ENCODE measurements around the gene MARK3. TPM values are rescaled to one million over a fixed set of nuclear protein-coding genes. Genes with fewer than 3 reads are reported as not detected.
A peak's percentile ranks its signal among the peaks of the same experiment; 100 is the strongest.

MARK3 gene
- total and polyA plus RNA-seq, 2 of the 13 experiments (the other 11 are each of a cell fraction or from before 2014, with no cell fraction given): 47.7 to 56.6 TPM

GRCh38 chr14:103385152-103385928 lies at the start of gene MARK3 (continued):
- TF ChIP-seq NFATC3 (CRISPR knock-in tag; IDR thresholded peaks at IDR 0.05) (peak; percentile 36; the same call in 1 of the 2 replicates), NFE2 (CRISPR knock-in tag; IDR thresholded peaks at IDR 0.05) (no peak), ZNF235 (CRISPR knock-in tag; IDR thresholded peaks at IDR 0.05; ENCODE audit: borderline replicate concordance) (no peak), MYNN (CRISPR knock-in tag; IDR thresholded peaks at IDR 0.05; ENCODE audit: low read depth) (no peak), KDM3A (CRISPR knock-in tag; IDR thresholded peaks at IDR 0.05; ENCODE audit: low read depth) (no peak), HDAC2 (CRISPR knock-in tag; IDR thresholded peaks at IDR 0.05) (peak; percentile 29; the same call in 1 of the 2 replicates), ARHGAP35 (CRISPR knock-in tag; IDR thresholded peaks at IDR 0.05; ENCODE audit: borderline replicate concordance) (no peak), NFRKB (IDR thresholded peaks at IDR 0.05) (no peak)

- ChIA-PET CTCF (ENCODE audit: low intra/inter-chr PET ratio, low total read pairs) (no interaction called here), POLR2A (interaction anchor here (5.0 kb wide), 1 partner anchor 10 kb away, joined by 87 read pairs; no protein-coding TSS in a partner anchor)
- Histone ChIP-seq H3K27ac (ENCODE audit: extremely low read length, insufficient read depth, low read length) (no peak overlapping the region), H3K36me3 (replicated peaks in 1 of 2; ENCODE audit: control insufficient read depth in 1 of 2, insufficient read depth in 2 of 2, low read length in 2 of 2) (peaks cover 31 to 62% of the 10 kb centered on the region in 2 experiments), H3K4me1 (ENCODE audit: insufficient read depth, low read length) (peaks cover 43% of the 10 kb centered on the region), H3K9me3 (ENCODE audit: low read length) (no peaks in the 10 kb centered on the region), H3K9ac (ENCODE audit: insufficient read depth, low read depth, low read length) (peak overlapping the region; percentile 100), H3K4me2 (ENCODE audit: low read depth, low read length) (peak overlapping the region; percentile 97), H3K79me2 (ENCODE audit: insufficient read depth, low read length) (peaks cover 29% of the 10 kb centered on the region), H2AFZ (ENCODE audit: low read length) (no peak overlapping the region), H3K27me3 (ENCODE audit: control insufficient read depth in 1 of 2, insufficient read depth in 2 of 2, low read length in 2 of 2) (no peaks in the 10 kb centered on the region; a peak in 1 of 5 replicates), H3K4me3 (replicated peaks in 1 of 3; ENCODE audit: insufficient read depth in 1 of 3, low read depth in 2 of 3, low read length in 3 of 3) (peak overlapping the region in 2 of 3 experiments; percentile 25 to 97; a peak in 1 of 6 replicates), H4K20me1 (ENCODE audit: insufficient read depth, low read length) (peaks cover 35% of the 10 kb centered on the region)
- intact Hi-C loops (cut with micrococcal nuclease; ENCODE audit: unreplicated experiment) (no loop called here), in situ Hi-C loops (cut with HindIII; ENCODE audit: extremely low pct_ligation_motif_present, low pct_unique_long_range_greater_than_20kb) (no loop called here)
- 97% methylated on average over 14 of the region's 14 CpGs for WGBS (ENCODE audit: low lambda C conversion rate)
- peak in 1 of 2 experiments; percentile 16; a peak in 1 of 4 replicates for TF ChIP-seq NR2F1 (CRISPR knock-in tag; IDR thresholded peaks at IDR 0.05)
- no peak for TF ChIP-seq NFIB (CRISPR knock-in tag; IDR thresholded peaks at IDR 0.05; ENCODE audit: borderline replicate concordance)
- no TSS peak for BruUV-seq (replicated peaks)
- FAIRE-seq (no peak), ATAC-seq (no peak), DNase-seq (ENCODE audit: low spot score) (no peak)
Measured at GRCh38 chr14:103336191-103336590, 49.0 kb upstream of the MARK3 start.
